ENCODE measurements around the gene DLG2. TPM values are rescaled to one million over a fixed set of nuclear protein-coding genes. Genes with fewer than 3 reads are reported as not detected.
A peak's percentile ranks its signal among the peaks of the same experiment; 100 is the strongest.

DLG2 gene
- total RNA-seq, 1 experiment from 2014 or later = not detected

GRCh38 chr11:83537131-83537610, 2090.0 kb downstream of the DLG2 start:
- DNase-seq (ENCODE audit: low read depth) = no peak

GRCh38 chr11:83533166-83533565, 2094.0 kb downstream of the DLG2 start:
- DNase-seq (ENCODE audit: low read depth) = no peak

- DNase-seq (ENCODE audit: low read depth) = no peak
These were observed 2098.3 kb downstream of the DLG2 start for GRCh38 chr11:83528877-83529276.

GRCh38 chr11:83528225-83528624, 2098.9 kb downstream of the DLG2 start:
- no peak for DNase-seq (ENCODE audit: low read depth)

- no peak for DNase-seq (ENCODE audit: low read depth)
These were observed 2103.5 kb downstream of the DLG2 start for GRCh38 chr11:83523676-83524075.

- DNase-seq (ENCODE audit: low read depth) = no peak
These were observed 2104.2 kb downstream of the DLG2 start for GRCh38 chr11:83522911-83523310.

- peak; percentile 3 for DNase-seq (ENCODE audit: low read depth)
These were observed 2105.2 kb downstream of the DLG2 start for GRCh38 chr11:83521647-83522596.

- no peak for DNase-seq (ENCODE audit: low read depth)
These were observed 2106.3 kb downstream of the DLG2 start for GRCh38 chr11:83520849-83521248.

- DNase-seq (ENCODE audit: low read depth) = no peak
These were observed 2115.5 kb downstream of the DLG2 start for GRCh38 chr11:83511646-83512045.

GRCh38 chr11:83510530-83511460, 2116.3 kb downstream of the DLG2 start:
- no peak for DNase-seq (ENCODE audit: low read depth)

GRCh38 chr11:83508804-83509203, 2118.3 kb downstream of the DLG2 start:
- no peak for DNase-seq (ENCODE audit: low read depth)

- DNase-seq (ENCODE audit: low read depth) = no peak
These were observed 2125.1 kb downstream of the DLG2 start for GRCh38 chr11:83502041-83502440.

- DNase-seq (ENCODE audit: low read depth) = no peak
These were observed 2133.2 kb downstream of the DLG2 start for GRCh38 chr11:83493917-83494316.

GRCh38 chr11:83493034-83493433, 2134.1 kb downstream of the DLG2 start:
- no peak for DNase-seq (ENCODE audit: low read depth)

- DNase-seq (ENCODE audit: low read depth) = no peak
These were observed 2143.3 kb downstream of the DLG2 start for GRCh38 chr11:83483808-83484207.

- DNase-seq (ENCODE audit: low read depth) = no peak
These were observed 2146.3 kb downstream of the DLG2 start for GRCh38 chr11:83480811-83481210.

- DNase-seq (ENCODE audit: low read depth) = no peak
These were observed 2146.9 kb downstream of the DLG2 start for GRCh38 chr11:83480251-83480650.

- no peak for DNase-seq (ENCODE audit: low read depth)
These were observed 2149.4 kb downstream of the DLG2 start for GRCh38 chr11:83477772-83478171.

- DNase-seq (ENCODE audit: low read depth) = no peak
These were observed 2151.4 kb downstream of the DLG2 start for GRCh38 chr11:83475760-83476159.

- DNase-seq (ENCODE audit: low read depth) = no peak
These were observed 2153.4 kb downstream of the DLG2 start for GRCh38 chr11:83473743-83474142.

- DNase-seq (ENCODE audit: low read depth) = no peak
These were observed 2154.3 kb downstream of the DLG2 start for GRCh38 chr11:83472806-83473205.

Data from M059J (cell line).